Measurements from ENCODE around the gene PDIA3. TPM values are rescaled to one million over a fixed set of nuclear protein-coding genes. Genes with fewer than 3 reads are reported as not detected.

Gene PDIA3
- total and polyA plus RNA-seq, 2 of the 13 experiments (the other 11 are each of a cell fraction or from before 2014, with no cell fraction given) = 238 to 433 TPM

- Histone ChIP-seq H4K20me1 (ENCODE audit: insufficient read depth, low read length) (no peaks in the 10 kb centered on the region), H3K4me2 (ENCODE audit: low read depth, low read length) (no peak overlapping the region), H3K4me1 (ENCODE audit: insufficient read depth, low read length) (no peaks in the 10 kb centered on the region), H3K9me3 (ENCODE audit: low read length) (no peaks in the 10 kb centered on the region), H3K27me3 (ENCODE audit: control insufficient read depth in 1 of 2, insufficient read depth in 2 of 2, low read length in 2 of 2) (no peaks in the 10 kb centered on the region), H2AFZ (ENCODE audit: low read length) (no peak overlapping the region), H3K9ac (ENCODE audit: insufficient read depth, low read depth, low read length) (no peak overlapping the region), H3K79me2 (ENCODE audit: insufficient read depth, low read length) (no peaks in the 10 kb centered on the region), H3K36me3 (replicated peaks in 1 of 2; ENCODE audit: control insufficient read depth in 1 of 2, insufficient read depth in 2 of 2, low read length in 2 of 2) (peaks cover 28 to 82% of the 10 kb centered on the region in 2 experiments), H3K4me3 (replicated peaks in 1 of 3; ENCODE audit: insufficient read depth in 1 of 3, low read depth in 2 of 3, low read length in 3 of 3) (no peak overlapping the region), H3K27ac (ENCODE audit: extremely low read length, insufficient read depth, low read length) (no peak overlapping the region)
- no peak for ATAC-seq
- in situ Hi-C loops (cut with HindIII; ENCODE audit: extremely low pct_ligation_motif_present, low pct_unique_long_range_greater_than_20kb) = no loop called here
- DNase-seq (ENCODE audit: low spot score) = no peak
- intact Hi-C loops (cut with micrococcal nuclease; ENCODE audit: unreplicated experiment) = no loop called here
- ChIA-PET CTCF (ENCODE audit: low intra/inter-chr PET ratio, low total read pairs) (no interaction called here), POLR2A (interaction anchor here (1.3 kb wide), 1 partner anchor 8 kb away, joined by 4 read pairs; the partner anchor contains the start of genes HYPK and SERINC4)
- 98% methylated on average over 5 of the region's 5 CpGs for WGBS (ENCODE audit: low lambda C conversion rate)
- no peak for FAIRE-seq
- no TSS peak for BruUV-seq (replicated peaks)
- TF ChIP-seq JUND (CRISPR knock-in tag; IDR thresholded peaks at IDR 0.05) (no peak), ZNF296 (CRISPR knock-in tag; conservative IDR thresholded peaks at IDR 0.05) (no peak), TFDP2 (CRISPR knock-in tag; IDR thresholded peaks at IDR 0.05) (no peak), ZNF891 (CRISPR knock-in tag; IDR thresholded peaks at IDR 0.05) (no peak), FUBP1 (CRISPR knock-in tag; IDR thresholded peaks at IDR 0.05; ENCODE audit: borderline replicate concordance) (no peak), MAFF (IDR thresholded peaks at IDR 0.05; ENCODE audit: low read depth, low read length) (no peak), ADNP (CRISPR knock-in tag; IDR thresholded peaks at IDR 0.05) (no peak), MZF1 (CRISPR knock-in tag; IDR thresholded peaks at IDR 0.05; ENCODE audit: borderline replicate concordance) (no peak), NFYC (CRISPR knock-in tag; IDR thresholded peaks at IDR 0.05) (no peak), PATZ1 (CRISPR knock-in tag; IDR thresholded peaks at IDR 0.05) (no peak)
- TF ChIP-seq, protein P1, sequence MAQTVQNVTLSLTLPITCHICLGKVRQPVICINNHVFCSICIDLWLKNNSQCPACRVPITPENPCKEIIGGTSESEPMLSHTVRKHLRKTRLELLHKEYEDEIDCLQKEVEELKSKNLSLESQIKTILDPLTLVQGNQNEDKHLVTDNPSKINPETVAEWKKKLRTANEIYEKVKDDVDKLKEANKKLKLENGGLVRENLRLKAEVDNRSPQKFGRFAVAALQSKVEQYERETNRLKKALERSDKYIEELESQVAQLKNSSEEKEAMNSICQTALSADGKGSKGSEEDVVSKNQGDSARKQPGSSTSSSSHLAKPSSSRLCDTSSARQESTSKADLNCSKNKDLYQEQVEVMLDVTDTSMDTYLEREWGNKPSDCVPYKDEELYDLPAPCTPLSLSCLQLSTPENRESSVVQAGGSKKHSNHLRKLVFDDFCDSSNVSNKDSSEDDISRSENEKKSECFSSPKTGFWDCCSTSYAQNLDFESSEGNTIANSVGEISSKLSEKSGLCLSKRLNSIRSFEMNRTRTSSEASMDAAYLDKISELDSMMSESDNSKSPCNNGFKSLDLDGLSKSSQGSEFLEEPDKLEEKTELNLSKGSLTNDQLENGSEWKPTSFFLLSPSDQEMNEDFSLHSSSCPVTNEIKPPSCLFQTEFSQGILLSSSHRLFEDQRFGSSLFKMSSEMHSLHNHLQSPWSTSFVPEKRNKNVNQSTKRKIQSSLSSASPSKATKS (CRISPR knock-in tag; IDR thresholded peaks at IDR 0.05) = no peak
- TF ChIP-seq, protein P2, sequence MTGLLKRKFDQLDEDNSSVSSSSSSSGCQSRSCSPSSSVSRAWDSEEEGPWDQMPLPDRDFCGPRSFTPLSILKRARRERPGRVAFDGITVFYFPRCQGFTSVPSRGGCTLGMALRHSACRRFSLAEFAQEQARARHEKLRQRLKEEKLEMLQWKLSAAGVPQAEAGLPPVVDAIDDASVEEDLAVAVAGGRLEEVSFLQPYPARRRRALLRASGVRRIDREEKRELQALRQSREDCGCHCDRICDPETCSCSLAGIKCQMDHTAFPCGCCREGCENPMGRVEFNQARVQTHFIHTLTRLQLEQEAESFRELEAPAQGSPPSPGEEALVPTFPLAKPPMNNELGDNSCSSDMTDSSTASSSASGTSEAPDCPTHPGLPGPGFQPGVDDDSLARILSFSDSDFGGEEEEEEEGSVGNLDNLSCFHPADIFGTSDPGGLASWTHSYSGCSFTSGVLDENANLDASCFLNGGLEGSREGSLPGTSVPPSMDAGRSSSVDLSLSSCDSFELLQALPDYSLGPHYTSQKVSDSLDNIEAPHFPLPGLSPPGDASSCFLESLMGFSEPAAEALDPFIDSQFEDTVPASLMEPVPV (CRISPR knock-in tag; IDR thresholded peaks at IDR 0.05) = no peak
- TF ChIP-seq, protein P3, sequence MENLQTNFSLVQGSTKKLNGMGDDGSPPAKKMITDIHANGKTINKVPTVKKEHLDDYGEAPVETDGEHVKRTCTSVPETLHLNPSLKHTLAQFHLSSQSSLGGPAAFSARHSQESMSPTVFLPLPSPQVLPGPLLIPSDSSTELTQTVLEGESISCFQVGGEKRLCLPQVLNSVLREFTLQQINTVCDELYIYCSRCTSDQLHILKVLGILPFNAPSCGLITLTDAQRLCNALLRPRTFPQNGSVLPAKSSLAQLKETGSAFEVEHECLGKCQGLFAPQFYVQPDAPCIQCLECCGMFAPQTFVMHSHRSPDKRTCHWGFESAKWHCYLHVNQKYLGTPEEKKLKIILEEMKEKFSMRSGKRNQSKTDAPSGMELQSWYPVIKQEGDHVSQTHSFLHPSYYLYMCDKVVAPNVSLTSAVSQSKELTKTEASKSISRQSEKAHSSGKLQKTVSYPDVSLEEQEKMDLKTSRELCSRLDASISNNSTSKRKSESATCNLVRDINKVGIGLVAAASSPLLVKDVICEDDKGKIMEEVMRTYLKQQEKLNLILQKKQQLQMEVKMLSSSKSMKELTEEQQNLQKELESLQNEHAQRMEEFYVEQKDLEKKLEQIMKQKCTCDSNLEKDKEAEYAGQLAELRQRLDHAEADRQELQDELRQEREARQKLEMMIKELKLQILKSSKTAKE (CRISPR knock-in tag; IDR thresholded peaks at IDR 0.05; ENCODE audit: borderline replicate concordance) = no peak
Measured at GRCh38 chr15:43808435-43808950, 62.3 kb downstream of the PDIA3 start.

Measured in HepG2 (cell line).